Astrocyte of the cerebellum (primary cell): ENCODE measurements around the gene SFSWAP.

Experiments
- DNase-seq: peaks from one replicate; pipeline ENCODE4 v3.0.0-alpha.2; 2011; ENCODE audit warnings: low read depth
- H3K4me3 ChIP-seq: 2 replicates; pipeline ENCODE4 v1.5.1; 2011; ENCODE audit warnings: mild to moderate bottlenecking, low read depth, low read length, moderate library complexity
- CTCF ChIP-seq: IDR thresholded peaks from 2 replicates; pipeline ENCODE4 v1.5.1; 2012; ENCODE audit warnings: low read length, low read depth, moderate library complexity, mild to moderate bottlenecking; ENCODE audit errors: missing control alignments
- in situ Hi-C: cut with HindIII; loops from 2 replicates; pipeline ENCODE4 v1.10.0; 2017; ENCODE audit warnings: low sequenced_read_pairs

Gene SFSWAP

GRCh38 chr12:131749618-131750315 is 38.9 kb downstream of the SFSWAP start:
- no peak for DNase-seq
- TF ChIP-seq CTCF = no peak
- in situ Hi-C loops = no loop called here

GRCh38 chr12:131751335-131751734 is 40.4 kb downstream of the SFSWAP start:
- no peak for TF ChIP-seq CTCF
- H3K4me3 ChIP-seq = no peak overlapping the region
- DNase-seq = no peak
- in situ Hi-C loops = no loop called here

More at GRCh38 chr12:131749618-131750315, 38.9 kb downstream of the SFSWAP start:
- no peak overlapping the region for H3K4me3 ChIP-seq

- TF ChIP-seq CTCF = no peak
- in situ Hi-C loops = no loop called here
- no peak overlapping the region for H3K4me3 ChIP-seq
- no peak for DNase-seq
Observed at GRCh38 chr12:131752451-131752850, 41.6 kb downstream of the SFSWAP start.

- in situ Hi-C loops = no loop called here
- TF ChIP-seq CTCF = no peak
- no peak overlapping the region for H3K4me3 ChIP-seq
- no peak for DNase-seq
Observed at GRCh38 chr12:131753005-131753404, 42.1 kb downstream of the SFSWAP start.

GRCh38 chr12:131753757-131754156 is 42.9 kb downstream of the SFSWAP start:
- no peak for DNase-seq
- in situ Hi-C loops = no loop called here
- no peak for TF ChIP-seq CTCF
- H3K4me3 ChIP-seq = no peak overlapping the region

GRCh38 chr12:131754184-131754583 is 43.3 kb downstream of the SFSWAP start:
- H3K4me3 ChIP-seq = no peak overlapping the region
- no peak for DNase-seq
- TF ChIP-seq CTCF = no peak
- in situ Hi-C loops = no loop called here
